WTC11 (cell line): ENCODE data around the gene AQP12A. TPM values are rescaled to one million over a fixed set of nuclear protein-coding genes. Genes with fewer than 3 reads are reported as not detected.

Experiments
- ATAC-seq: fragments of 200-7000 bp; cut with Tn5 transposase; 2 replicates; pipeline ENCODE4 v1.10.0; 2021; ENCODE audit warnings: mild to moderate bottlenecking, moderate library complexity
- CTCF ChIA-PET: fragments of 300-600 bp; sonication (Branson Sonifier 250); formaldehyde crosslinking; loops from one replicate; lab custom pipeline; 2021; ENCODE audit warnings: antibody characterized with exemption; lab: Charles Lee
- POLR2A ChIA-PET: fragments of 350-600 bp; sonication (Branson Sonifier 250); formaldehyde crosslinking; loops from one replicate; lab custom pipeline; 2021; ENCODE audit warnings: antibody characterized with exemption; lab: Charles Lee
- DNase-seq: peaks from one replicate; pipeline ENCODE4 v3.0.0; 2021; ENCODE audit warnings: low spot score
- H3K27ac Mint-ChIP-seq: 2 replicates; pipeline ENCODE4 v1.8.0; 2021; ENCODE audit warnings: mixed read lengths
- H3K27me3 Mint-ChIP-seq: 2 replicates; pipeline ENCODE4 v1.8.0; 2021; ENCODE audit warnings: low read depth, mild to moderate bottlenecking, moderate library complexity, mixed read lengths
- H3K36me3 Mint-ChIP-seq: 2 replicates; pipeline ENCODE4 v1.8.0; 2021; ENCODE audit warnings: mixed read lengths
- H3K4me1 Mint-ChIP-seq: 2 replicates; pipeline ENCODE4 v1.8.0; 2022; ENCODE audit warnings: mixed read lengths
- H3K4me3 Mint-ChIP-seq: 2 replicates; pipeline ENCODE4 v1.8.0; 2021; ENCODE audit warnings: mild to moderate bottlenecking, moderate library complexity, mixed read lengths
- H3K9me3 Mint-ChIP-seq: 2 replicates; pipeline ENCODE4 v1.8.0; 2021; ENCODE audit warnings: mixed read lengths
- ATF1 ChIP-seq: sonication (generic); formaldehyde crosslinking; IDR thresholded peaks from 2 replicates; pipeline ENCODE4 v1.8.1; 2023; ENCODE audit warnings: mild to moderate bottlenecking, moderate library complexity, missing genetic modification reagents
- ELF4 ChIP-seq: sonication (generic); formaldehyde crosslinking; IDR thresholded peaks from 2 replicates; pipeline ENCODE4 v1.8.1; 2022; ENCODE audit warnings: low read depth, mild to moderate bottlenecking, moderate library complexity, missing genetic modification reagents
- IRF2 ChIP-seq: sonication (generic); formaldehyde crosslinking; IDR thresholded peaks from 2 replicates; pipeline ENCODE4 v1.8.0; 2022; ENCODE audit warnings: low read depth, missing genetic modification reagents, borderline replicate concordance
- KAT7 ChIP-seq: sonication (generic); formaldehyde crosslinking; IDR thresholded peaks from 2 replicates; pipeline ENCODE4 v1.8.1; 2023; ENCODE audit warnings: missing genetic modification reagents, mild to moderate bottlenecking, borderline replicate concordance
- RELA ChIP-seq: sonication (generic); formaldehyde crosslinking; IDR thresholded peaks from 2 replicates; pipeline ENCODE4 v1.8.1; 2022; ENCODE audit warnings: missing genetic modification reagents, mild to moderate bottlenecking, borderline replicate concordance
- SP1 ChIP-seq: sonication (generic); formaldehyde crosslinking; conservative IDR thresholded peaks from 2 replicates; pipeline ENCODE4 v1.8.1; 2022; ENCODE audit warnings: missing genetic modification reagents
- ZBTB21 ChIP-seq: sonication (generic); formaldehyde crosslinking; IDR thresholded peaks from 2 replicates; pipeline ENCODE4 v1.8.1; 2023; ENCODE audit warnings: mild to moderate bottlenecking, missing genetic modification reagents, borderline replicate concordance
- ZNF263 ChIP-seq: sonication (generic); formaldehyde crosslinking; IDR thresholded peaks from 2 replicates; pipeline ENCODE4 v1.8.1; 2022; ENCODE audit warnings: low read depth, mild to moderate bottlenecking, moderate library complexity, missing genetic modification reagents
- ZNF396 ChIP-seq: fragments of 250-450 bp; sonication (Bioruptor Pico); IDR thresholded peaks from 2 replicates; pipeline ENCODE4 v1.8.0; 2021; ENCODE audit warnings: mild to moderate bottlenecking, moderate library complexity, borderline replicate concordance
- ZNF423 ChIP-seq: fragments of 250-450 bp; sonication (Bioruptor Pico); IDR thresholded peaks from 2 replicates; pipeline ENCODE4 v2.1.2; 2022; ENCODE audit warnings: mild to moderate bottlenecking, moderate library complexity
- total RNA-seq: library from RNA; stranded (reverse); gene quantifications from 3 replicates; pipeline ENCODE4 v1.2.3, GENCODE V29; 2021
- TF ChIP-seq, protein P1 (sequence below): fragments of 250-450 bp; sonication (Bioruptor Pico); IDR thresholded peaks from 2 replicates; pipeline ENCODE4 v1.9.0; 2021; ENCODE audit warnings: mild to moderate bottlenecking
- TF ChIP-seq, protein P2 (sequence below): fragments of 250-450 bp; sonication (Bioruptor Pico); IDR thresholded peaks from 2 replicates; pipeline ENCODE4 v1.9.0; 2021; ENCODE audit warnings: moderate library complexity, mild to moderate bottlenecking, inconsistent platforms, borderline replicate concordance
- TF ChIP-seq, protein P3 (sequence below): fragments of 250-450 bp; sonication (Bioruptor Pico); IDR thresholded peaks from 2 replicates; pipeline ENCODE4 v2.1.2; 2022; ENCODE audit warnings: mild to moderate bottlenecking, moderate library complexity

The AQP12A gene
- total RNA-seq, 1 experiment from 2014 or later: not detected

DNA sequence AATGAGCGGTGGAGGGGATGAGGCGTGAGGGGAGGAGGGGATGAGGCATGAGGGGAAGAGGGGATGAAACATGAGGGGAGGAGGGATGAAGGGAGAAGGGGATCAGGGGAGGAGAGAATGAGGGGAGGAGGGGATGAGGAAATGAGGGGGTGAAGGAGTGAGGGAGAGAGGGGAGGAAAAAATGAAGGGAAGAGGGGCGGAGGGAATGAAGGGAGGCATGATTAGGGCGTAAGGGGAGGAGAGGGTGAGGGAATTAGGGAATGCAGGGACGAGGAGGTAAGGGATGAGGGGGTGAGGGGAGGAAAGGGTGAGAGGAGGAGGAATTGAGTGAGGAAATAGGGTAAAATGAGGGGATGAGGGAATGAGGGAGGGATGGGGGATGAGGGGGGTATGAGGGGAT, 40.5 kb downstream of the AQP12A start:
- no peak overlapping the region for H3K4me3 Mint-ChIP-seq
- no peaks in the 10 kb centered on the region for H3K9me3 Mint-ChIP-seq
- ATAC-seq: no peak
- no peak overlapping the region for H3K27ac Mint-ChIP-seq
- ChIA-PET CTCF (no interaction called here), POLR2A (no interaction called here)
- H3K36me3 Mint-ChIP-seq: peaks cover 17% of the 10 kb centered on the region
- TF ChIP-seq ZNF263 (CRISPR knock-in tag): 0 out of 2 replicates have a peak, but pooled peaks have one; percentile 39
- TF ChIP-seq ATF1 (CRISPR knock-in tag): no peak
- DNase-seq: no peak
- H3K4me1 Mint-ChIP-seq: no peaks in the 10 kb centered on the region
- no peaks in the 10 kb centered on the region for H3K27me3 Mint-ChIP-seq

DNA sequence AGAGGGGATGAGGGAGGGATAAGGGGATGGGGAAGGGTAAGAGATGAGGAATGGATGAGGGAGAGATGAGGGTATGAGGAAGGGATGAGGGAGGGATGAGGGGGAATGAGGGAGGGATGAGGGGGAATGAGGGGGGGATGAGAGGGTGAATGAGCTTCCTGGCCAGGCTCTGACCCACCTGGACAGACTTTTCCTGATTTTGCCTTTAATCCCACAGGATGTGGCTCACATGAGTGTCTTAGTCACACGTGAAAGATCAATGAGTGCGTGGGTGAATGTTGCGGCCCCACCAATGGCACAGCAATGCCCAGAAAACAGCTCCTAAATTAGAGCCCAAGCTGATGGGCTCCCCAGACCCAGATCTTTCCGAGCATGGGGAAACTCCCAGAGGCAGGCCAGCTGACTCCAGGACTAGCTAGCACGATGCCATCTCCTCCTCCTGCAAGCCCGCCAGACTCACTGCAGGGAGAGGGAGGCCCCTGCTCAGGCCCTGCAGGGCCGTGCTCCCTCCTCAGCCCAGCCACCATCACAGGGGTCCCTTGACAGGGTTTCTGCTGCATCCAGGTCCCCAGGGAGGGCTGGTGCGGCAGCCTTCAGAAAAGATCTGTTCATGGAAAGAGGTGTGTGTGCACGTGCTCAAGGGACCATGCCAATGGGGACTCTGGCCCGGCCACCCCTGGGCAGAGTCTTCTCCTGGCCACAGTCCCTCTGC, 41.4 kb downstream of the AQP12A start:
- Mint-ChIP-seq H3K36me3 (peaks cover 17% of the 10 kb centered on the region), H3K4me1 (no peaks in the 10 kb centered on the region), H3K27me3 (no peaks in the 10 kb centered on the region)
- no peak for ATAC-seq
- 0 out of 2 replicates have a peak, but pooled peaks have one; percentile 26 for TF ChIP-seq ZNF263 (CRISPR knock-in tag)
- TF ChIP-seq, protein P1, sequence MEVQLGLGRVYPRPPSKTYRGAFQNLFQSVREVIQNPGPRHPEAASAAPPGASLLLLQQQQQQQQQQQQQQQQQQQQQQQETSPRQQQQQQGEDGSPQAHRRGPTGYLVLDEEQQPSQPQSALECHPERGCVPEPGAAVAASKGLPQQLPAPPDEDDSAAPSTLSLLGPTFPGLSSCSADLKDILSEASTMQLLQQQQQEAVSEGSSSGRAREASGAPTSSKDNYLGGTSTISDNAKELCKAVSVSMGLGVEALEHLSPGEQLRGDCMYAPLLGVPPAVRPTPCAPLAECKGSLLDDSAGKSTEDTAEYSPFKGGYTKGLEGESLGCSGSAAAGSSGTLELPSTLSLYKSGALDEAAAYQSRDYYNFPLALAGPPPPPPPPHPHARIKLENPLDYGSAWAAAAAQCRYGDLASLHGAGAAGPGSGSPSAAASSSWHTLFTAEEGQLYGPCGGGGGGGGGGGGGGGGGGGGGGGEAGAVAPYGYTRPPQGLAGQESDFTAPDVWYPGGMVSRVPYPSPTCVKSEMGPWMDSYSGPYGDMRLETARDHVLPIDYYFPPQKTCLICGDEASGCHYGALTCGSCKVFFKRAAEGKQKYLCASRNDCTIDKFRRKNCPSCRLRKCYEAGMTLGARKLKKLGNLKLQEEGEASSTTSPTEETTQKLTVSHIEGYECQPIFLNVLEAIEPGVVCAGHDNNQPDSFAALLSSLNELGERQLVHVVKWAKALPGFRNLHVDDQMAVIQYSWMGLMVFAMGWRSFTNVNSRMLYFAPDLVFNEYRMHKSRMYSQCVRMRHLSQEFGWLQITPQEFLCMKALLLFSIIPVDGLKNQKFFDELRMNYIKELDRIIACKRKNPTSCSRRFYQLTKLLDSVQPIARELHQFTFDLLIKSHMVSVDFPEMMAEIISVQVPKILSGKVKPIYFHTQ (CRISPR knock-in tag): no peak
- TF ChIP-seq, all 79 proteins: peak for 1
- POLR2A ChIA-PET: no interaction called here
- Mint-ChIP-seq H3K27ac (no peak overlapping the region), H3K9me3 (no peaks in the 10 kb centered on the region), H3K4me3 (no peak overlapping the region)
- CTCF ChIA-PET: interaction anchor here (1.2 kb wide), 1 partner anchor 9 kb away, joined by 4 read pairs; no protein-coding TSS in a partner anchor
- DNase-seq: no peak

DNA sequence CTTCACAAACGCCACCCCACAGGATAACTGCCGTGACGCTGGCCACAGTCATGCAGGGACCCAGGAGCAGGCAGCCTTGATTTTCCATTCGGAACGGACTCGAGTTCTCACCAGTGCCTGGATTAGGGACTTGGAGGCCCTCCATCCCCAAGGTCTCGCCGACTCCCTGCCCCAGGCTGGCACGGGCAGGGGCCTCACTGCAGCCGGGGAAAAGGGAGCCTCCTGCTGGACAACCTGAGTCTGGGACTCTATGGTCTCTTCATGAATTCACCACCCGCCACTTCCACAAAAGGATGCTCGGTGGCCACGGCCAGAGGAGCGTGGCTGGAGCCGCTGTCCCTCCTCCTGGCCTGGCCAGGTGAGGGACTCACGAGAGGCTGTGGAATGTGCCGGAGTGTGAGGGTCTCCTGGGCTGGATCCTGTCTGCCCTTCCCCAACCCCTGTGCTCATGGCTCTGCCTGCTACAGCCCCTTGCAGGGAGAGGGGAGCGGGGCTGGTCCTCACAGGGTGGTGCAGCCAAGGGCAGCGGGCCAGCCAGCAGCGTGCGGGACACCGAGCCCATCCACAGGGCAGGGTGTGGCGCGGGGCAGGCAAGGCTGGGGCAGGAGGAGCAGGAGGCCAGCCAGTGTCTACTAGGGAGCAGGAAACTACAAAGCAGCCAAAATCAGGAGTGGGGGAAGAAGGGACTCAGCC, 42.3 kb downstream of the AQP12A start:
- Mint-ChIP-seq H3K9me3 (no peaks in the 10 kb centered on the region), H3K4me1 (no peaks in the 10 kb centered on the region), H3K27me3 (no peaks in the 10 kb centered on the region), H3K27ac (no peak overlapping the region), H3K36me3 (peaks cover 19% of the 10 kb centered on the region), H3K4me3 (no peak overlapping the region)
- ATAC-seq: no peak
- peak; percentile 27 for DNase-seq
- TF ChIP-seq SP1 (CRISPR knock-in tag) (no peak), ZNF396 (CRISPR knock-in tag) (no peak), ZBTB21 (CRISPR knock-in tag) (no peak), ZNF423 (CRISPR knock-in tag) (no peak), ELF4 (CRISPR knock-in tag) (no peak), KAT7 (no peak), IRF2 (CRISPR knock-in tag) (no peak), RELA (CRISPR knock-in tag) (no peak)
- TF ChIP-seq, protein P2, sequence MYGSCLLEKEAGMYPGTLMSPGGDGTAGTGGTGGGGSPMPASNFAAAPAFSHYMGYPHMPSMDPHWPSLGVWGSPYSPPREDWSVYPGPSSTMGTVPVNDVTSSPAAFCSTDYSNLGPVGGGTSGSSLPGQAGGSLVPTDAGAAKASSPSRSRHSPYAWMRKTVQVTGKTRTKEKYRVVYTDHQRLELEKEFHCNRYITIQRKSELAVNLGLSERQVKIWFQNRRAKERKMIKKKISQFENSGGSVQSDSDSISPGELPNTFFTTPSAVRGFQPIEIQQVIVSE (CRISPR knock-in tag): no peak
- TF ChIP-seq, protein P3, sequence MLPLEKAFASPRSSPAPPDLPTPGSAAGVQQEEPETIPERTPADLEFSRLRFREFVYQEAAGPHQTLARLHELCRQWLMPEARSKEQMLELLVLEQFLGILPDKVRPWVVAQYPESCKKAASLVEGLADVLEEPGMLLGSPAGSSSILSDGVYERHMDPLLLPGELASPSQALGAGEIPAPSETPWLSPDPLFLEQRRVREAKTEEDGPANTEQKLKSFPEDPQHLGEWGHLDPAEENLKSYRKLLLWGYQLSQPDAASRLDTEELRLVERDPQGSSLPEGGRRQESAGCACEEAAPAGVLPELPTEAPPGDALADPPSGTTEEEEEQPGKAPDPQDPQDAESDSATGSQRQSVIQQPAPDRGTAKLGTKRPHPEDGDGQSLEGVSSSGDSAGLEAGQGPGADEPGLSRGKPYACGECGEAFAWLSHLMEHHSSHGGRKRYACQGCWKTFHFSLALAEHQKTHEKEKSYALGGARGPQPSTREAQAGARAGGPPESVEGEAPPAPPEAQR (CRISPR knock-in tag): no peak
- CTCF ChIA-PET: interaction anchor here (1.2 kb wide), 1 partner anchor 10 kb away, joined by 4 read pairs; no protein-coding TSS in a partner anchor
- POLR2A ChIA-PET: no interaction called here
